DMS79 treated with DMSO at 0.1 percent for 48 hours (cell line): Measurements from ENCODE around the gene CD80.
"Not testable (repeated sequence)": the region's sequence is repeated elsewhere in the genome, so short reads cannot be mapped to it uniquely, and the experiment has no call there.

Source experiments
- DNase-seq: peaks from one replicate; lab custom pipeline; 2025; lab: John Stamatoyannopoulos, UW

CD80 gene

GRCh38 chr3:119580067-119580760 is 20.8 kb upstream of the CD80 start:
- DNase-seq = peak; percentile 8

- peak; percentile 48 for DNase-seq
These were observed 20.1 kb upstream of the CD80 start, which contains the start of gene ADPRH for GRCh38 chr3:119579366-119580066. Gene ADPRH (plus strand): TSS chr3:119579492. CDS start chr3:119582170, 2,678 bp downstream.

- no peak for DNase-seq
These were observed 16.1 kb upstream of the CD80 start for GRCh38 chr3:119575507-119575906.

GRCh38 chr3:119571688-119572087 is 12.3 kb upstream of the CD80 start:
- no peak for DNase-seq

- no peak for DNase-seq
These were observed 11.8 kb upstream of the CD80 start for GRCh38 chr3:119571230-119571629.

GRCh38 chr3:119570229-119570628 is 10.8 kb upstream of the CD80 start:
- DNase-seq = no peak

- no peak for DNase-seq
These were observed 9.7 kb upstream of the CD80 start for GRCh38 chr3:119569156-119569555.

- not testable (repeated sequence) for DNase-seq
These were observed 3.9 kb upstream of the CD80 start for GRCh38 chr3:119563334-119563733.

- no peak for DNase-seq
These were observed 3.0 kb upstream of the CD80 start for GRCh38 chr3:119562307-119562961.

- DNase-seq = no peak
These were observed 746 bp upstream of the CD80 start for GRCh38 chr3:119560160-119560559.

- DNase-seq = no peak
These were observed 642 bp downstream of the CD80 start for GRCh38 chr3:119558626-119559317.

GRCh38 chr3:119557877-119558269 is 1.5 kb downstream of the CD80 start:
- DNase-seq = no peak

- no peak for DNase-seq
These were observed 2.1 kb downstream of the CD80 start for GRCh38 chr3:119557192-119557876.

- DNase-seq = no peak
These were observed 3.5 kb downstream of the CD80 start for GRCh38 chr3:119555929-119556328.

- no peak for DNase-seq
These were observed 4.1 kb downstream of the CD80 start for GRCh38 chr3:119555309-119555735.

GRCh38 chr3:119553823-119554415 is 5.5 kb downstream of the CD80 start:
- DNase-seq = no peak

- not testable (repeated sequence) for DNase-seq
These were observed 6.5 kb downstream of the CD80 start for GRCh38 chr3:119552928-119553327.

GRCh38 chr3:119551598-119551997 is 7.8 kb downstream of the CD80 start:
- DNase-seq = no peak

GRCh38 chr3:119550192-119550910 is 9.1 kb downstream of the CD80 start:
- DNase-seq = no peak

GRCh38 chr3:119548341-119548740 is 11.1 kb downstream of the CD80 start:
- no peak for DNase-seq

- no peak for DNase-seq
These were observed 12.2 kb downstream of the CD80 start for GRCh38 chr3:119547227-119547626.
